ENCODE data around the gene CCT6A. TPM values are rescaled to one million over a fixed set of nuclear protein-coding genes. Genes with fewer than 3 reads are reported as not detected.
"Not testable (repeated sequence)": the region's sequence is repeated elsewhere in the genome, so short reads cannot be mapped to it uniquely, and the experiment has no call there.

CCT6A gene
- total RNA-seq, 2 experiments from 2014 or later = 31.8 to 33.0 TPM

DNA sequence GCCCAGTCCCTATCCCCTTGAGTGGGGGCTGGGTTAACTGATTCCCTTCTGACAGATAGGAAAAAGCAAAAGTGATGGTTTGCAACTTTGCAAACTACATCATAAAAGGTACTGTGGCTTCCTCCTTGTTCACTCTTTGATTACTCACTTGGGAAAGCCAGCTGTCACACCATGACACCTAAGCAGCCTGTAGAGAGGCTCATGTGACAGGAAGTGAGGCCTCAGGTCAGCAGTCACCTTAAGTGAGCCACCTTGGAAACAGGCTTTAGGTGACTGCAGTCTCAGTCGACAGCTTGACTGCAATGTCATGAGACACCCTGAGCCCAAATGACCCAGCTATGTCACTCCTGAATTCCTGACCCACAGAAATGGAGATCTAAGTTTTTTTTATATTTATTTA is 59.0 kb downstream of the CCT6A start:
- Mint-ChIP-seq H3K36me3 (ENCODE audit: low read depth) (peaks cover 14% of the 10 kb centered on the region), H3K4me1 (ENCODE audit: low read depth) (peaks cover 24% of the 10 kb centered on the region), H3K4me3 (no peak overlapping the region), H3K9me3 (no peaks in the 10 kb centered on the region), H3K27ac (no peak overlapping the region), H3K27me3 (peaks cover 5% of the 10 kb centered on the region)
- Histone ChIP-seq H3K27ac (ENCODE audit: low read depth in 1 of 2, low read length in 2 of 2) (no peak overlapping the region), H3K27me3 (ENCODE audit: control insufficient read depth in 1 of 2, insufficient read depth in 2 of 2, low read length in 2 of 2) (peaks cover 0 to 4% of the 10 kb centered on the region in 2 experiments), H3K9me3 (ENCODE audit: control insufficient read depth in 1 of 2, insufficient read depth in 1 of 2, low read length in 2 of 2) (peaks cover 0 to 5% of the 10 kb centered on the region in 2 experiments), H3K4me1 (ENCODE audit: insufficient read depth, low read length) (peaks cover 9% of the 10 kb centered on the region), H3K4me3 (ENCODE audit: low read length) (no peak overlapping the region), H3K36me3 (ENCODE audit: insufficient read depth, low read length) (no peaks in the 10 kb centered on the region)
- POLR2A ChIA-PET = no interaction called here
- DNase-seq (no peak), ATAC-seq (ENCODE audit: poor library complexity) (no peak)
- TF ChIP-seq, protein P1, sequence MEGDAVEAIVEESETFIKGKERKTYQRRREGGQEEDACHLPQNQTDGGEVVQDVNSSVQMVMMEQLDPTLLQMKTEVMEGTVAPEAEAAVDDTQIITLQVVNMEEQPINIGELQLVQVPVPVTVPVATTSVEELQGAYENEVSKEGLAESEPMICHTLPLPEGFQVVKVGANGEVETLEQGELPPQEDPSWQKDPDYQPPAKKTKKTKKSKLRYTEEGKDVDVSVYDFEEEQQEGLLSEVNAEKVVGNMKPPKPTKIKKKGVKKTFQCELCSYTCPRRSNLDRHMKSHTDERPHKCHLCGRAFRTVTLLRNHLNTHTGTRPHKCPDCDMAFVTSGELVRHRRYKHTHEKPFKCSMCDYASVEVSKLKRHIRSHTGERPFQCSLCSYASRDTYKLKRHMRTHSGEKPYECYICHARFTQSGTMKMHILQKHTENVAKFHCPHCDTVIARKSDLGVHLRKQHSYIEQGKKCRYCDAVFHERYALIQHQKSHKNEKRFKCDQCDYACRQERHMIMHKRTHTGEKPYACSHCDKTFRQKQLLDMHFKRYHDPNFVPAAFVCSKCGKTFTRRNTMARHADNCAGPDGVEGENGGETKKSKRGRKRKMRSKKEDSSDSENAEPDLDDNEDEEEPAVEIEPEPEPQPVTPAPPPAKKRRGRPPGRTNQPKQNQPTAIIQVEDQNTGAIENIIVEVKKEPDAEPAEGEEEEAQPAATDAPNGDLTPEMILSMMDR (IDR thresholded peaks at IDR 0.05) = no peak
- intact Hi-C loops (cut with DNase I, micrococcal nuclease) = no loop called here
- CTCF ChIA-PET = no interaction called here

DNA sequence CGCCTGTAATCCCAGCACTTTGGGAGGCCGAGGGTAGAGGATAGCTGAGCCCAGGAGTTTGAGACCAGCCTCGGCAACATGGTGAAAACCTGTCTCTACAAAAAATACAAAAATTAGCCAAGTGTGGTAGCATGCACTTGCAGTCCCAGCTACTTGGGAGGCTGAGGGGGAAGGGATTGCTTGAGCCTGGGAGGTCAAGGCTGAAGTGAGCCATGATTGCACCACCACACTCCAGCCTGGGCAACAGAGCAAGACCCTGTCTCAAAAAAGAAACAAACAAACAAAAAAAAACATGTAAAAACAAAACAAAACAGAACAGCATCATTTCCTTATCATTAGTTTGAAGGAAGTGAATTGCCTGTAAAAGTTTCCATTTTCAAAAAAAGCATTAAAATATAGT is 60.7 kb downstream of the CCT6A start:
- intact Hi-C loops (cut with DNase I, micrococcal nuclease); H3K9me3 Mint-ChIP-seq; DNase-seq; H3K4me3 ChIP-seq (ENCODE audit: low read length); POLR2A ChIA-PET; H3K4me3 Mint-ChIP-seq; H3K4me1 Mint-ChIP-seq (ENCODE audit: low read depth); ATAC-seq (ENCODE audit: poor library complexity); H3K27ac ChIP-seq (ENCODE audit: low read depth in 1 of 2, low read length in 2 of 2); H3K27ac Mint-ChIP-seq; H3K27me3 Mint-ChIP-seq; H3K4me1 ChIP-seq (ENCODE audit: insufficient read depth, low read length); CTCF ChIA-PET; H3K36me3 Mint-ChIP-seq (ENCODE audit: low read depth); H3K9me3 ChIP-seq (ENCODE audit: control insufficient read depth in 1 of 2, insufficient read depth in 1 of 2, low read length in 2 of 2); H3K36me3 ChIP-seq (ENCODE audit: insufficient read depth, low read length): not testable (repeated sequence)
- H3K27me3 ChIP-seq (ENCODE audit: control insufficient read depth in 1 of 2, insufficient read depth in 2 of 2, low read length in 2 of 2) = peaks cover 12 to 13% of the 10 kb centered on the region in 2 experiments

Other genes with a start within 250 kb of the CCT6A start
- gene SEPTIN14, start 189.0 kb upstream of the CCT6A start, total RNA-seq = not detected
- 1 to 10 TPM; 1.3 to 1.8 TPM for gene ZNF713, start 164.3 kb upstream of the CCT6A start, total RNA-seq
- gene MRPS17, start 99.9 kb upstream of the CCT6A start, total RNA-seq = 1 to 10 TPM; 6.7 to 6.9 TPM
- gene NIPSNAP2, start 87.2 kb upstream of the CCT6A start, total RNA-seq = 10 to 100 TPM; 40.7 to 45.9 TPM
- gene PSPH, start 321 bp upstream of the CCT6A start, total RNA-seq = 1 to 10 TPM; 1.2 to 1.9 TPM
- 100 to 1,000 TPM in 1 of 2 experiments, 10 to 100 TPM in 1; 95.8 to 102 TPM for gene SUMF2, start 12.5 kb downstream of the CCT6A start, total RNA-seq
- 10 to 100 TPM in 1 of 2 experiments, 1 to 10 TPM in 1; 9.7 to 11.5 TPM for gene PHKG1, start 41.2 kb downstream of the CCT6A start, total RNA-seq
- 100 to 1,000 TPM; 250 to 252 TPM for gene CHCHD2, start 54.7 kb downstream of the CCT6A start, total RNA-seq
- not detected for gene NUPR2, start 64.7 kb downstream of the CCT6A start, total RNA-seq

All from CD4-positive, alpha-beta T cell (primary cell).